Activated CD8-positive, alpha-beta memory T cell treated with anti-CD3 and anti-CD28 coated beads, Interleukin-2, amount 50 U/mL, for 48 hours (primary cell): ENCODE results near the gene HES1.

Source experiments
- DNase-seq: peaks from one replicate; pipeline ENCODE4 v3.0.0-alpha.2; 2020

The HES1 gene

DNA sequence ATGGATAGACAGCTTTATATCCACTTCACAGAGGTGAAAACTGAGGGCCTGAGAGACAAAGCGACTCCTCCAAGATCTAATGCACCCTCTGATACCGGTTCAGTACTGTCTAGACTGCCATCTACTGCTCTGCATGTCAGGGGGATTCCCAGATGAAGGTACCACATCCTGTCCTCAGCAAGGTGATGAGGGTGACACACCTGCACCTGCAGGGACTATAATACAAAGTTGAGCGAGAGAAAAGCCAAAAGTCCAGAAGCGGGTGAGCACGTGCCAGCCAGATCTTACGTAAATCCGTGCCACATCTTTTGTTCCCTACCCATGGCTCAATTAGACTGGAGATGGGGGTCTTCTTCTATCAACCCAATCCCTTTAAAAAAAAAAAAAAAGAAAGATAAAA is 32.4 kb upstream of the HES1 start:
- DNase-seq: no peak

- no peak for DNase-seq
Measured at GRCh38 chr3:194103983-194104751, 31.8 kb upstream of the HES1 start.

DNA sequence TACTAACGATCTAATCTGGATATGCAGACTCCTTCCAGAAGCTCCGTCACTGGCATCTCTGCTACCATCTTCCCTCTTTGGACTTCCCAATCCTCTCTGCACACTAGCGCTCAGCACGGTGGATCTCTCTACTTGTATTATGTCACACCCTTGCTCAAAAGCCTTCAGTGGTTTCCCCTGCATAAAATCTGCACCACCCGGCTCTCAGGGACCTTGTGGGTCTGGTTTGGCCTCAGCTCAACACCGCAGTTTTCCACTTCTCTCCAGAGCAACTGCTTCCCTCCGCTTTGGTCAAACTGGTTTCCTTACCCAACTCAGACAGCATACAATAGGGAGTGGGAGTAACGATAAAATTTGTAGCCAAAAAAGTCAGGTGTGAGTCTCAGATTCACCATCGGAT is 30.7 kb upstream of the HES1 start:
- DNase-seq: no peak

DNA sequence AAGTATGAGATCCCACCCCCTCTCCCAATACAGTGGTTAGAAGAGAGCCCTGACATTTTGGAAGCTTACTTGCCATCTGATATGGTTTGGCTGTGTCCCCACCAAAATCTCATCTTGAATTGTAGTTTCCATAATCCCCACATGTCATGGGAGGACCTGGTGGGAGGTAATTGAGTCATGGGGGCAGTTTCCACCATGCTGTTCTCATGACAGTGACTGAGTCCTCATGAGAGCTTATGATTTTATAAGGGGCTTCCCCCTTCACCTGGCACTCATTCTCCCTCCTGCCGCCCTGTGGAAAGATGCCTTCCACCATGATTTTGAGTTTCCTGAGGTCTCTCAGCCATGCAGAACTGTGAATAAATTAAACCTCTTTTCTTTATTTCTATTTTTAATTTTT is 28.8 kb upstream of the HES1 start:
- no peak for DNase-seq

DNA sequence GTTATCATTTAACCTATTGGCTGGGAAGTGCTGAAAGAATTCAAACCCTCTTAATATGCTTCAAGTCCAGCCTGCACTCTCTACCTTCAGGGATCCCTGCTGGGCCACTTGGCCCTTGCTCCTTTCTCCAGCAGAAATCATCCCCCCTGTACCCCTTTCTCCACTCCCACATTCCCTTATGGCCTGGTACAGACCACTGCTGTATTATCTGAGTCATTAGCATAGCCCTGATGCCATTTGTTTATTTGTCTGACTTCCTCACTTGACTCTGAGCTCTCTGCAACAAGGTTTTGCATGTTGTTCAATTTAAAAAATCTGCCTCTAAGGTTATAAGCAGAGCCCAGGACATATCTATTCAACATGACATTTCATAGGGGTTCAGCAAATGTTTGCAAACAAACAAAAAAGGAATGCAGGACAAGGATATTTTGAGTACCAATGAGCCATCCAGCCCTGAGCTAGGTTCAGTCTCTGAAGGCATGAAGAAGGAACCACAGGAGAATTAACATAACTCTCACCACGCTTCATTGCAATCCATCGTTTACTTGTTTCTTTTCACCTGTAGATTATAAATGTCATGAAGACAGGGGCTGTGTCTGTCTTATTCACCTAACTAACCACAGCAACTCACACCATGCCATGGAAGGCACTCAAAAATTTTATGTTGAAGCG is 26.6 kb upstream of the HES1 start:
- no peak for DNase-seq

DNA sequence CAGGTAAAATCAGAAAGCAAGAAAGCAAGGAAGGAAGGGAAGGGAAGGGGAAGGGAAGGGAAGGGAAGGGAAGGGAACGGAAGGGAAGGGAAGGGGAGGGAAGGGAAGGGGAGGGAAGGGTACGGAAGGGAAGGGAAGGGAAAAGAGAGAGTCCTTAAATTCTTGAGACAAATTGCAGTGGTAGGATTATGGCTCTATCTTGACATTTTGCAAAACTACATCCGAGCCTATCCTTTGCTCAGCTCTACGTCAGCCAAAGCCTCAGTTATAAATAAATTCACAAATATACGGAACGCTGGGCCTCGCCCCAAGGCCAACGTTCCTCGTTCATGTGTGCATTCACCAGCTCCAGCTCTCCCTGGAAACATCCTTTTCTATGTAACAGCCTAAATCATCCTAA is 25.5 kb upstream of the HES1 start:
- no peak for DNase-seq

GRCh38 chr3:194111336-194111735 is 24.6 kb upstream of the HES1 start:
- no peak for DNase-seq

GRCh38 chr3:194112120-194113106 is 23.5 kb upstream of the HES1 start:
- DNase-seq: no peak

- no peak for DNase-seq
Measured at GRCh38 chr3:194114123-194114522, 21.8 kb upstream of the HES1 start.

- no peak for DNase-seq
Measured at GRCh38 chr3:194117104-194117845, 18.7 kb upstream of the HES1 start.

DNA sequence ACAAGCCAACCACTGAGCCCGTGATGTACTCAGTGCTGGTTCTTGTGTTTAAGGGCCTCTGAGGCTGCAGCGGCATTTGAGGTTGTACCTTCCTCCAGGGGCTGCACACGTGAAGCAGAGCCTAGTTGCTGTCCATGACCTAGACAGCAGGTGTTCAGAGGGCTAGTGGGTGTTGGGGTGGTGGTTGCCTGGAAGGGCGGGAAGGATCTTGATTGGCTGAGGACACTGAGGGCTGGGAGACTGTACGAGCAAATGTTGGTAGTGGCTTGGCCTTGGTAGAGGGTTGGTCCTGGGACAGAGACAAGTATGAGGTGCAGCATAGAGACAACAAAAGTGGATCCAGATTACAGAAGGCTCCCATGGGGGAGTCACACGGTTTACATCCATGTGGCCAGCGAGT is 17.0 kb upstream of the HES1 start:
- no peak for DNase-seq

- no peak for DNase-seq
Measured at GRCh38 chr3:194119831-194120590, 15.9 kb upstream of the HES1 start.

- no peak for DNase-seq
Measured at GRCh38 chr3:194120789-194121770, 14.9 kb upstream of the HES1 start.

DNA sequence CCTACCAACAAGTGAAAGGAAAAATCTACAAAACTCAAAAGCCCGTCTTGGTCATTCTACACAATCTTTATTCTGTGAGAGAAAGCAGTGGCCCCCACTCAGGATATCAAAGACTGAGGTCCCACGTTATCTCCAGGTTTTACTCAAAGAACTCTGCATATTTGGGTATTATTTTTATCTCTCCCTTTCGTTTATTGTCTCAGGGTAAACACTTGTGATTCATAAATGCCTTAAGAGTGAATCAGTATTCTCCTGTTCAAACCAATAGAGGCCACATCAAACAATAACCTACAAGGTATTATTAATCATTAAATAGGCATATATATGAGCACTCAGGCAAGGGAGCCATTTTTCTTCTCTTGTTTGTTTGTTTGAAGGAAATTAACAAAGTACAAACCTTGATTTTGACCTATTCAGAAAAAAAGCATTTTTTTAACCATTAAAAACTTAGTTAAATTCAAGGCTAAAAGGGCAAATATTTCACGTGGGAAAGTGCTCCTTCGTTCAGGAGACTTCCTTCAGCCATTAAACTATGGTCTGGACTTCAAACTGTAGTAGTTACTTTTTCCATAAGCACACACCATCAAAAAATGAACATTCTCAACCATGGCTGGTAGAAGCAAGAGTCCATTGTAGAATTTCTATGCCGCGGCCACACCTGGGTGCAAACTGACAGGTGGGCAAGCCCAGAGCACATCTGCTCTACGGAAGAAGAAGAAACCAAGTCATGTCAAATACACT is 13.9 kb upstream of the HES1 start:
- DNase-seq: no peak

DNA sequence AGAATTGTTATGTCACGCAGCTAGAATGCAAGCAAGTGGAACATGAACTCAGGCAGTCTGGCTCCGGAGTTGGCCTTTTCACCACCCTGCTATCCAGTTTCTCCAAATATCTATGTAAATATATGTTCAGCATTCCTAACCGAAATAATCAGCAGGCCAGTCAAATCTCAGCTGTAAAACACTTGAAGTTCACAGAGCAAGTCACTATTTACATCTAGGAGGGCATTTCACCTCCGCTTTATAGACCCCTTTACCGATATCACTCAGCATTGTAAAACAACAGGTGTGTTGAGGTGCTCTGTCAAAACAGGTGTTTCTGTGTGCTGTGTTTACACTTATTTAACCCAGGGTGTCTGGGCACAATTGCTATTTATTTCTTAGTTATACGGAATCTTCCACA is 12.2 kb upstream of the HES1 start:
- DNase-seq: no peak

- no peak for DNase-seq
Measured at GRCh38 chr3:194124193-194124592, 11.8 kb upstream of the HES1 start.

DNA sequence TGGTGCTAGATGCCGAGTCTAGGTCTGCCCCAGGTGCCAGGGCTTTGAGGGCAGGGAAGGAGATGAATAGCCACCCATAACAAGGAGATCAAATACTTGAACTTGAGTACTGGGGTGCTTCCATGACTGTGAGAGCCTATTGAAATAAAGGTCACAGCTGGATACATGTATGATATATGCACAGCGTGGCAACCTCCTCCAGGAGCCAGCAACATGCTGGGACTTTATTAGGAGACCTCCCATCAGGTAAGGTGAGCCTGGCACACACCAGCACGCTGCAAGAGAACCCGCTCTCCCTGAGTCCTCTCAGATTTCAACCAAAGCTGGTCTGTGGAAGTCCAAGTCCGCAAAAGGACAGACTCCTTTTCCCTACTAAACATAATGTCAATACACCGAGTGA is 10.5 kb upstream of the HES1 start:
- DNase-seq: no peak

- no peak for DNase-seq
Measured at GRCh38 chr3:194126790-194127189, 9.2 kb upstream of the HES1 start.

- DNase-seq: no peak
Measured at GRCh38 chr3:194128202-194128918, 7.6 kb upstream of the HES1 start.
